Measurements from ENCODE around the gene TFEB. TPM values are rescaled to one million over a fixed set of nuclear protein-coding genes. Genes with fewer than 3 reads are reported as not detected.

The TFEB gene
- total RNA-seq, 1 experiment from 2014 or later: 1.6 TPM

GRCh38 chr6:41653691-41654090 lies 81.7 kb downstream of the TFEB start:
- no peak for DNase-seq (ENCODE audit: low spot score)

GRCh38 chr6:41652866-41653652 lies 82.3 kb downstream of the TFEB start:
- no peak for DNase-seq (ENCODE audit: low spot score)

- no peak for DNase-seq (ENCODE audit: low spot score)
Observed at GRCh38 chr6:41651962-41652657, 83.3 kb downstream of the TFEB start.

- no peak for DNase-seq (ENCODE audit: low spot score)
Observed at GRCh38 chr6:41651246-41651961, 84.0 kb downstream of the TFEB start.

- no peak for DNase-seq (ENCODE audit: low spot score)
Observed at GRCh38 chr6:41650120-41650519, 85.3 kb downstream of the TFEB start.

GRCh38 chr6:41649596-41649995 lies 85.8 kb downstream of the TFEB start:
- DNase-seq (ENCODE audit: low spot score): no peak

- DNase-seq (ENCODE audit: low spot score): no peak
Observed at GRCh38 chr6:41648921-41649320, 86.5 kb downstream of the TFEB start.

GRCh38 chr6:41648070-41648585 lies 87.3 kb downstream of the TFEB start:
- DNase-seq (ENCODE audit: low spot score): no peak

- DNase-seq (ENCODE audit: low spot score): no peak
Observed at GRCh38 chr6:41647061-41647511, 88.3 kb downstream of the TFEB start.

- DNase-seq (ENCODE audit: low spot score): no peak
Observed at GRCh38 chr6:41646026-41646795, 89.2 kb downstream of the TFEB start.

- no peak for DNase-seq (ENCODE audit: low spot score)
Observed at GRCh38 chr6:41645007-41645618, 90.3 kb downstream of the TFEB start.

GRCh38 chr6:41644297-41644879 lies 91.0 kb downstream of the TFEB start:
- no peak for DNase-seq (ENCODE audit: low spot score)

- DNase-seq (ENCODE audit: low spot score): no peak
Observed at GRCh38 chr6:41643899-41644269, 91.5 kb downstream of the TFEB start.

GRCh38 chr6:41642960-41643898 lies 92.2 kb downstream of the TFEB start:
- DNase-seq (ENCODE audit: low spot score): no peak

- no peak for DNase-seq (ENCODE audit: low spot score)
Observed at GRCh38 chr6:41642090-41642959, 93.1 kb downstream of the TFEB start.

GRCh38 chr6:41641352-41641925 lies 94.0 kb downstream of the TFEB start:
- no peak for DNase-seq (ENCODE audit: low spot score)

- DNase-seq (ENCODE audit: low spot score): no peak
Observed at GRCh38 chr6:41640426-41640825, 95.0 kb downstream of the TFEB start.

GRCh38 chr6:41639809-41640371 lies 95.5 kb downstream of the TFEB start:
- DNase-seq (ENCODE audit: low spot score): no peak
